ENCODE data around the gene CDH26. TPM values are rescaled to one million over a fixed set of nuclear protein-coding genes. Genes with fewer than 3 reads are reported as not detected.

Gene CDH26
- total and polyA plus RNA-seq, 9 of the 15 experiments (the other 6 are each of a cell fraction or from before 2014, with no cell fraction given) = 0.07 to 0.13 (median 0.10) TPM; not detected in 4

- TF ChIP-seq CTBP1 (IDR thresholded peaks at IDR 0.05; ENCODE audit: borderline replicate concordance) (peak; percentile 79), EZH2 (IDR thresholded peaks at IDR 0.05; ENCODE audit: borderline replicate concordance, low read depth, low read length) (no peak), CBX1 (IDR thresholded peaks at IDR 0.05; ENCODE audit: low read depth) (0 out of 2 replicates have a peak, but pooled peaks have one; percentile 63), NFIX (CRISPR knock-in tag; IDR thresholded peaks at IDR 0.05; ENCODE audit: low read depth) (no peak), SUPT5H (IDR thresholded peaks at IDR 0.05) (no peak), MCM7 (IDR thresholded peaks at IDR 0.05) (no peak), ZNF318 (IDR thresholded peaks at IDR 0.05; ENCODE audit: borderline replicate concordance in 1 of 2, low read depth in 1 of 2) (no peak), HDAC8 (tag; IDR thresholded peaks at IDR 0.05) (no peak), ZNF449 (CRISPR knock-in tag; IDR thresholded peaks at IDR 0.05) (no peak), SMAD2 (IDR thresholded peaks at IDR 0.05; ENCODE audit: low read depth, low read length) (no peak), CCAR2 (IDR thresholded peaks at IDR 0.05; ENCODE audit: low read depth, low read length) (no peak), RB1 (IDR thresholded peaks at IDR 0.05; ENCODE audit: low read depth) (peak; percentile 88), POU5F1 (IDR thresholded peaks at IDR 0.05; ENCODE audit: borderline replicate concordance, low read depth, low read length, partially characterized antibody) (no peak), TRIM24 (IDR thresholded peaks at IDR 0.05) (0 out of 4 replicates have a peak, but pooled peaks of 1 of the 2 experiments have one; percentile 6), IFI16 (CRISPR knock-in tag; IDR thresholded peaks at IDR 0.05) (no peak), MEIS2 (IDR thresholded peaks at IDR 0.05; ENCODE audit: partially characterized antibody) (no peak), YBX1 (IDR thresholded peaks at IDR 0.05) (no peak), ATF7 (IDR thresholded peaks at IDR 0.05) (0 out of 2 replicates have a peak, but pooled peaks have one; percentile 41), NFATC3 (IDR thresholded peaks at IDR 0.05) (no peak), ZNF253 (CRISPR knock-in tag; conservative IDR thresholded peaks at IDR 0.05) (no peak), ZNF445 (CRISPR knock-in tag; IDR thresholded peaks at IDR 0.05; ENCODE audit: low read depth) (no peak), GABPB1 (CRISPR knock-in tag; IDR thresholded peaks at IDR 0.05) (no peak)
Observed at GRCh38 chr20:59933849-59934585, 24.2 kb upstream of the CDH26 start (continued).
